Mesodermal cell (in vitro differentiated cells): ENCODE measurements around the gene NFKBIA.

Source experiments
- H3K27ac ChIP-seq: 2 replicates; pipeline ENCODE4 v1.7.0; 2013; ENCODE audit warnings: mild to moderate bottlenecking, low read depth, low read length, moderate library complexity; ENCODE audit not compliant: severe bottlenecking
- H3K36me3 ChIP-seq: 2 replicates; pipeline ENCODE4 v1.7.1; 2013; ENCODE audit warnings: mild to moderate bottlenecking, low read length, moderate library complexity; ENCODE audit not compliant: control insufficient read depth, insufficient read depth
- H3K4me1 ChIP-seq: one replicate; pipeline ENCODE4 v1.7.1; 2013; ENCODE audit warnings: mild to moderate bottlenecking, low read length; ENCODE audit not compliant: insufficient read depth, control insufficient read depth, poor library complexity, severe bottlenecking
- H3K4me3 ChIP-seq: 2 replicates; pipeline ENCODE4 v1.7.0; 2013; ENCODE audit warnings: low read length, control low read depth, mild to moderate bottlenecking; ENCODE audit not compliant: insufficient read depth, poor library complexity, severe bottlenecking; ENCODE audit errors: extremely low read depth
- H3K9me3 ChIP-seq: 2 replicates; pipeline ENCODE4 v1.7.1; 2013; ENCODE audit warnings: mild to moderate bottlenecking, low read length, moderate library complexity; ENCODE audit not compliant: control insufficient read depth
- WGBS, 2 experiments: methylation state at CpG; one replicate each; pipeline ENCODE4 v1.1.5; 2013; ENCODE audit warnings: missing lambda C conversion rate in 2 of 2; ENCODE audit not compliant: insufficient coverage in 2 of 2; 5-methylcytosine and 5-hydroxymethylcytosine counted together

Gene NFKBIA

GRCh38 chr14:35425850-35426249 lies 21.3 kb upstream of the NFKBIA start:
- Histone ChIP-seq H3K36me3 (no peaks in the 10 kb centered on the region), H3K4me1 (no peaks in the 10 kb centered on the region), H3K4me3 (no peak overlapping the region), H3K27ac (no peak overlapping the region), H3K9me3 (peaks cover 8% of the 10 kb centered on the region)
- WGBS, 2 experiments: no CpG with 5 or more reads among the region's 2 CpGs

GRCh38 chr14:35423621-35424020 lies 19.1 kb upstream of the NFKBIA start:
- Histone ChIP-seq H3K36me3 (no peaks in the 10 kb centered on the region), H3K27ac (no peak overlapping the region), H3K4me3 (no peak overlapping the region), H3K4me1 (no peaks in the 10 kb centered on the region), H3K9me3 (peaks cover 8% of the 10 kb centered on the region)

GRCh38 chr14:35420036-35420811 lies 15.7 kb upstream of the NFKBIA start:
- Histone ChIP-seq H3K9me3 (peaks cover 8% of the 10 kb centered on the region), H3K4me3 (no peak overlapping the region), H3K4me1 (peaks cover 11% of the 10 kb centered on the region), H3K36me3 (no peaks in the 10 kb centered on the region), H3K27ac (no peak overlapping the region)
- WGBS, 2 experiments: 89 to 92% methylated on average over 6 of the region's 7 CpGs

- H3K27ac ChIP-seq: no peak overlapping the region
- WGBS, 2 experiments: 69 to 82% methylated on average over 5 to 6 of the region's 7 CpGs
- no peaks in the 10 kb centered on the region for H3K36me3 ChIP-seq
- H3K9me3 ChIP-seq: peaks cover 5% of the 10 kb centered on the region
- peaks cover 14% of the 10 kb centered on the region for H3K4me1 ChIP-seq
- H3K4me3 ChIP-seq: no peak overlapping the region
Measured at GRCh38 chr14:35419429-35419841, 14.9 kb upstream of the NFKBIA start.

- Histone ChIP-seq H3K9me3 (no peaks in the 10 kb centered on the region), H3K4me3 (no peak overlapping the region), H3K4me1 (peaks cover 22% of the 10 kb centered on the region), H3K27ac (no peak overlapping the region), H3K36me3 (no peaks in the 10 kb centered on the region)
- WGBS, 2 experiments: no CpG with 5 or more reads among the region's 2 CpGs
Measured at GRCh38 chr14:35418093-35418492, 13.5 kb upstream of the NFKBIA start.

- Histone ChIP-seq H3K27ac (no peak overlapping the region), H3K36me3 (no peaks in the 10 kb centered on the region), H3K4me3 (no peak overlapping the region), H3K9me3 (no peaks in the 10 kb centered on the region), H3K4me1 (peaks cover 22% of the 10 kb centered on the region)
- WGBS, 2 experiments: 42 to 58% methylated on average over 4 to 5 of the region's 5 CpGs
Measured at GRCh38 chr14:35416108-35416750, 11.7 kb upstream of the NFKBIA start.

- peaks cover 22% of the 10 kb centered on the region for H3K4me1 ChIP-seq
- 39 to 57% methylated on average over 4 of the region's 4 CpGs for WGBS, 2 experiments
- no peaks in the 10 kb centered on the region for H3K9me3 ChIP-seq
- no peaks in the 10 kb centered on the region for H3K36me3 ChIP-seq
- H3K27ac ChIP-seq: no peak overlapping the region
- H3K4me3 ChIP-seq: no peak overlapping the region
Measured at GRCh38 chr14:35414365-35414764, 9.8 kb upstream of the NFKBIA start.

- H3K4me1 ChIP-seq: peaks cover 22% of the 10 kb centered on the region
- 86 to 87% methylated on average over 7 to 9 of the region's 12 CpGs for WGBS, 2 experiments
- H3K36me3 ChIP-seq: no peaks in the 10 kb centered on the region
- H3K27ac ChIP-seq: no peak overlapping the region
- H3K4me3 ChIP-seq: no peak overlapping the region
- H3K9me3 ChIP-seq: no peaks in the 10 kb centered on the region
Measured at GRCh38 chr14:35412272-35413056, 7.9 kb upstream of the NFKBIA start.

GRCh38 chr14:35410858-35411257 lies 6.3 kb upstream of the NFKBIA start:
- Histone ChIP-seq H3K36me3 (no peaks in the 10 kb centered on the region), H3K27ac (no peak overlapping the region), H3K4me3 (no peak overlapping the region), H3K4me1 (peaks cover 19% of the 10 kb centered on the region), H3K9me3 (no peaks in the 10 kb centered on the region)
- 91 to 100% methylated on average over 3 to 6 of the region's 6 CpGs for WGBS, 2 experiments

GRCh38 chr14:35409595-35409994 lies 5.0 kb upstream of the NFKBIA start:
- no CpG with 5 or more reads among the region's 1 CpG for WGBS, 2 experiments
- Histone ChIP-seq H3K36me3 (no peaks in the 10 kb centered on the region), H3K4me3 (no peak overlapping the region), H3K9me3 (no peaks in the 10 kb centered on the region), H3K4me1 (peaks cover 16% of the 10 kb centered on the region), H3K27ac (no peak overlapping the region)
